Measurements from ENCODE around the gene HS1BP3. TPM values are rescaled to one million over a fixed set of nuclear protein-coding genes. Genes with fewer than 3 reads are reported as not detected.

Gene HS1BP3
- total and polyA plus RNA-seq, 9 of the 15 experiments (the other 6 are each of a cell fraction or from before 2014, with no cell fraction given) = 0.41 to 8.3 (median 5.9) TPM

GRCh38 chr2:20650877-20651730, at the start of gene HS1BP3 (continued):
- TF ChIP-seq ZNF395 (CRISPR knock-in tag; IDR thresholded peaks at IDR 0.05) (no peak), SIRT6 (IDR thresholded peaks at IDR 0.05; ENCODE audit: low read depth, low read length) (no peak), RBM34 (IDR thresholded peaks at IDR 0.05; ENCODE audit: borderline replicate concordance, insufficient read depth, low read length) (no peak), ZNF146 (CRISPR knock-in tag; IDR thresholded peaks at IDR 0.05; ENCODE audit: unreplicated experiment) (no peak), HDGF (IDR thresholded peaks at IDR 0.05) (no peak), ZKSCAN1 (IDR thresholded peaks at IDR 0.05; ENCODE audit: low read depth, low read length) (no peak), NEUROD1 (IDR thresholded peaks at IDR 0.05; ENCODE audit: borderline replicate concordance, low read depth, low read length, partially characterized antibody) (peak; percentile 51), NR2F6 (CRISPR knock-in tag; IDR thresholded peaks at IDR 0.05) (no peak), ZBED1 (IDR thresholded peaks at IDR 0.05) (no peak), EZH2 (IDR thresholded peaks at IDR 0.05; ENCODE audit: borderline replicate concordance, low read depth, low read length) (no peak), SUPT5H (IDR thresholded peaks at IDR 0.05) (peak; percentile 75), JUN (IDR thresholded peaks at IDR 0.05; ENCODE audit: borderline replicate concordance, low read depth, low read length) (peak; percentile 29; the same call in 1 of the 2 replicates), JUN (CRISPR knock-in tag; IDR thresholded peaks at IDR 0.05; ENCODE audit: borderline replicate concordance) (no peak; the same call in 1 of the 2 replicates), PHTF2 (CRISPR knock-in tag; IDR thresholded peaks at IDR 0.05) (no peak), ETV5 (CRISPR knock-in tag; IDR thresholded peaks at IDR 0.05; ENCODE audit: low read depth) (peak; percentile 89), PYGO2 (tag; IDR thresholded peaks at IDR 0.05) (no peak), DLX4 (CRISPR knock-in tag; IDR thresholded peaks at IDR 0.05) (no peak), SRSF3 (IDR thresholded peaks at IDR 0.05; ENCODE audit: insufficient read depth, low read length) (no peak), TOE1 (IDR thresholded peaks at IDR 0.05; ENCODE audit: borderline replicate concordance) (peak; percentile 60; the same call in 1 of the 2 replicates), TOE1 (CRISPR knock-in tag; IDR thresholded peaks at IDR 0.05; ENCODE audit: borderline replicate concordance, low read depth) (no peak), COPS2 (conservative IDR thresholded peaks at IDR 0.05) (no peak), TGIF2 (CRISPR knock-in tag; IDR thresholded peaks at IDR 0.05) (no peak)
- TF ChIP-seq, protein P1, sequence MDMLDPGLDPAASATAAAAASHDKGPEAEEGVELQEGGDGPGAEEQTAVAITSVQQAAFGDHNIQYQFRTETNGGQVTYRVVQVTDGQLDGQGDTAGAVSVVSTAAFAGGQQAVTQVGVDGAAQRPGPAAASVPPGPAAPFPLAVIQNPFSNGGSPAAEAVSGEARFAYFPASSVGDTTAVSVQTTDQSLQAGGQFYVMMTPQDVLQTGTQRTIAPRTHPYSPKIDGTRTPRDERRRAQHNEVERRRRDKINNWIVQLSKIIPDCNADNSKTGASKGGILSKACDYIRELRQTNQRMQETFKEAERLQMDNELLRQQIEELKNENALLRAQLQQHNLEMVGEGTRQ (CRISPR knock-in tag; IDR thresholded peaks at IDR 0.05) = peak; percentile 69
